Central memory CD8-positive, alpha-beta T cell (primary cell): Measurements from ENCODE around the gene JAK3.
A peak's percentile ranks its signal among the peaks of the same experiment; 100 is the strongest.

Experiments used
- ATAC-seq: fragments of 150-1000 bp; cut with Tn5 transposase; replicated peaks from 2 replicates; pipeline ENCODE4 v1.10.0; 2022; ENCODE audit warnings: mild to moderate bottlenecking, moderate FRiP score, moderate number of reproducible peaks; ENCODE audit not compliant: poor library complexity, severe bottlenecking; ENCODE audit errors: extremely low read depth
- DNase-seq, 2 donors: peaks; one replicate each; pipeline ENCODE4 v3.0.0; 2021; ENCODE audit warnings: low spot score in 2 of 2
- H3K27ac Mint-ChIP-seq: one replicate; pipeline ENCODE4 v1.8.0; 2022; ENCODE audit warnings: low read depth, mild to moderate bottlenecking, moderate library complexity, mixed read lengths
- H3K27me3 Mint-ChIP-seq: one replicate; pipeline ENCODE4 v1.8.0; 2022; ENCODE audit warnings: mixed read lengths
- H3K36me3 Mint-ChIP-seq: one replicate; pipeline ENCODE4 v1.8.0; 2022; ENCODE audit warnings: mild to moderate bottlenecking, moderate library complexity, mixed read lengths; ENCODE audit not compliant: insufficient read depth
- H3K4me1 Mint-ChIP-seq: one replicate; pipeline ENCODE4 v1.8.0; 2022; ENCODE audit warnings: mixed read lengths
- H3K4me3 Mint-ChIP-seq: one replicate; pipeline ENCODE4 v1.8.0; 2022; ENCODE audit warnings: mild to moderate bottlenecking, moderate library complexity, mixed read lengths
- H3K9me3 Mint-ChIP-seq: one replicate; pipeline ENCODE4 v1.8.0; 2022; ENCODE audit warnings: mixed read lengths

The JAK3 gene

GRCh38 chr19:17829855-17830566 lies 17.8 kb downstream of the JAK3 start:
- Mint-ChIP-seq H3K36me3 (peaks cover 40% of the 10 kb centered on the region), H3K27ac (peak overlapping the region; percentile 62), H3K9me3 (no peaks in the 10 kb centered on the region), H3K27me3 (no peaks in the 10 kb centered on the region), H3K4me3 (no peak overlapping the region), H3K4me1 (peaks cover 12% of the 10 kb centered on the region)
- no peak for ATAC-seq
- DNase-seq, result no peak

- Mint-ChIP-seq H3K27ac (no peak overlapping the region), H3K36me3 (peaks cover 27% of the 10 kb centered on the region), H3K27me3 (no peaks in the 10 kb centered on the region), H3K4me1 (peaks cover 12% of the 10 kb centered on the region), H3K9me3 (no peaks in the 10 kb centered on the region), H3K4me3 (no peak overlapping the region)
- ATAC-seq, result no peak
- DNase-seq, result no peak
Observed at GRCh38 chr19:17826508-17827056, 21.2 kb downstream of the JAK3 start.

GRCh38 chr19:17824339-17824738 lies 23.4 kb downstream of the JAK3 start:
- DNase-seq, result no peak

GRCh38 chr19:17821190-17821589 lies 26.6 kb downstream of the JAK3 start, which contains the start of gene INSL3:
Gene INSL3, minus strand, starts transcription at chr19:17821519. Its CDS starts 13 bp downstream, at chr19:17821506.
- Mint-ChIP-seq H3K4me3 (no peak within 1 kb of the TSS), H3K27me3 (no peaks in the 10 kb centered on the region), H3K9me3 (no peaks in the 10 kb centered on the region), H3K27ac (peak within 1 kb of the TSS; percentile 19), H3K36me3 (peaks cover 6% of the 10 kb centered on the region), H3K4me1 (no peaks in the 10 kb centered on the region)
- no peak for ATAC-seq
- no peak for DNase-seq

More at GRCh38 chr19:17824339-17824738, 23.4 kb downstream of the JAK3 start:
- Mint-ChIP-seq H3K27ac (no peak overlapping the region), H3K4me1 (peaks cover 7% of the 10 kb centered on the region), H3K4me3 (no peak overlapping the region), H3K36me3 (peaks cover 16% of the 10 kb centered on the region), H3K27me3 (no peaks in the 10 kb centered on the region), H3K9me3 (no peaks in the 10 kb centered on the region)
- no peak for ATAC-seq

DNA sequence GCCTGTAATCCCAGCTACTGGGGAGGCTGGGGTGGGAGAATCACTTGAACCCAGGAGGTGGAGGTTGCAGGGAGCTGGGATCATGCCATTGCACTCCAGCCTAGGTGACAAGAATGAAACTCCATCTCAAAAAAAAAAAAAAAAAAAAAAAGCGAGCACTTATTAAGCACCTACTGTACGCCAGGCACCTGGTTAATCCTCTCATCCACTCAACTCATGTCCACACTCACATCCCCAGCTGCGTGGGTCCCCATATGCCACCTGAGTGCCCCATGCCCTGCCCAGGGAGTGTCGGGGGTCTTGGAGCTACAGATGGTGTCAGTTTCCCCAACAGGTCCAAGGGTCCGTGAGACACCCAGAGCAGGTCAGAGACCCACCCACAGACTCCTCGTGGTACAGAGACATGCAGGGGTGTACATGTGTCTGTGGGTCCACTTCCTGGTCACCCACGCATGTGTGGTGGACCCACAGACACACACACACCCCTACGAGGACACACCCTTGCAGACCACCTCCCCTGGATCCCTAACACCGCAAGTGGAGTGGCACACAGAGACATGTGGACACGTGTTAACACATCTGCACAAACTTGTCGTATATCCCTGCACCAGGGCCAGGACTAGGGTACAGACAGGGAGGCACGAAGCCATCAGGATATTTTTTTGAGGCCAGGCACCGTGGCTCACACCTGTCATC lies 30.0 kb downstream of the JAK3 start:
- no peaks in the 10 kb centered on the region for H3K27me3 Mint-ChIP-seq
- ATAC-seq (no peak), DNase-seq (no peak)
- H3K36me3 Mint-ChIP-seq, result peaks cover 2% of the 10 kb centered on the region
- H3K27ac Mint-ChIP-seq, result no peak overlapping the region
- H3K4me3 Mint-ChIP-seq, result no peak overlapping the region
- H3K4me1 Mint-ChIP-seq, result no peaks in the 10 kb centered on the region
- H3K9me3 Mint-ChIP-seq, result no peaks in the 10 kb centered on the region

GRCh38 chr19:17812099-17812498 lies 35.7 kb downstream of the JAK3 start:
- Mint-ChIP-seq H3K36me3 (no peaks in the 10 kb centered on the region), H3K27me3 (no peaks in the 10 kb centered on the region), H3K27ac (no peak overlapping the region), H3K9me3 (no peaks in the 10 kb centered on the region), H3K4me3 (no peak overlapping the region), H3K4me1 (peaks cover 10% of the 10 kb centered on the region)
- DNase-seq, result no peak
- ATAC-seq, result no peak

- Mint-ChIP-seq H3K27me3 (no peaks in the 10 kb centered on the region), H3K27ac (no peak overlapping the region), H3K9me3 (no peaks in the 10 kb centered on the region), H3K4me3 (no peak overlapping the region), H3K36me3 (peaks cover 2% of the 10 kb centered on the region), H3K4me1 (peaks cover 11% of the 10 kb centered on the region)
- ATAC-seq (no peak), DNase-seq (no peak)
Observed at GRCh38 chr19:17811681-17812080, 36.1 kb downstream of the JAK3 start.

DNA sequence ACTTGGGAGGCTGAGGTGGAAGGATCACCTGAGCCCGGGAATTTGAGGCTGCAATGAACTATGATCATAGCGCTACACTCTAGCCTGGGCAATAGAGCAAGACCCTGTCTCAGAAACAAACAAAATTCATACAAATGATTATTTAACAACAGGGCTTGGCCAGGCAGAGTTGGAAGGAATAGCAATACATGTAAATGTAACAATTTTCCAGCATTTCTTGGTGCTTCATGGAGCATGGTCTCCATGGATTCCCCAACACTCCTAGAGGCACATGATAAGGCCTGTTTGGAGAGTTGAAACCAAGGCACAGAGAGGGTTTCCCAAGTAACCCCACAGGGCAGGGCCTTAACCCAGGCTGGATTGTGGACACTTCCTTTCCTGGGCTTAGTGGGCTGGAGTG lies 36.7 kb downstream of the JAK3 start:
- no peak for ATAC-seq

GRCh38 chr19:17807731-17808316 lies 40.0 kb downstream of the JAK3 start:
- H3K4me3 Mint-ChIP-seq, result peak overlapping the region; percentile 70
- H3K36me3 Mint-ChIP-seq, result peaks cover 3% of the 10 kb centered on the region
- peaks cover 25% of the 10 kb centered on the region for H3K4me1 Mint-ChIP-seq
- no peaks in the 10 kb centered on the region for H3K9me3 Mint-ChIP-seq
- H3K27me3 Mint-ChIP-seq, result no peaks in the 10 kb centered on the region
- no peak overlapping the region for H3K27ac Mint-ChIP-seq
- ATAC-seq, result peak; percentile 74
- no peak for DNase-seq

More for the DNA sequence above, 36.7 kb downstream of the JAK3 start:
- H3K27me3 Mint-ChIP-seq, result no peaks in the 10 kb centered on the region
- no peak overlapping the region for H3K27ac Mint-ChIP-seq
- no peak for DNase-seq
- no peaks in the 10 kb centered on the region for H3K9me3 Mint-ChIP-seq
- H3K4me1 Mint-ChIP-seq, result peaks cover 11% of the 10 kb centered on the region
- H3K36me3 Mint-ChIP-seq, result peaks cover 2% of the 10 kb centered on the region
- H3K4me3 Mint-ChIP-seq, result no peak overlapping the region

DNA sequence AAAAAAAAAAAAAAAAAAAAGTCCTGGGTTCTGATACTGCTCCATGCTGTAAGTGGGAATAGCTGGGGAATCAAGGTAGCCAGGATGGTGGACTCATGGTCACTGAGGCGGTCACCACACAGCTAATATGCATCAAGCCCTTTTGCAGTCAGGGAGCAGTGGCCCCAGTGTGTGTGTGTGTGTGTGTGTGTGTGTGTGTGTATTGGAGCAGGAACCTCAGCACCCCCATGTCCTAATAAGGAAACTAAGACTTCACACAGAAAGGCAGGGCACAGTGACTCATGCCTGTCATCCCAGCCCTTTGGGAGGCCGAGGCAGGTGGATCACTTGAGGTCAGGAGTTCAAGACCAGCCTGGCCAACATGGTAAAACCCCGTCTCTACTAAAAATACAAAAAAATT lies 40.8 kb downstream of the JAK3 start:
- peak overlapping the region; percentile 58 for H3K4me3 Mint-ChIP-seq
- no peak overlapping the region for H3K27ac Mint-ChIP-seq
- no peak for DNase-seq
- H3K4me1 Mint-ChIP-seq, result peaks cover 31% of the 10 kb centered on the region
- H3K36me3 Mint-ChIP-seq, result peaks cover 3% of the 10 kb centered on the region
- no peak for ATAC-seq
- no peaks in the 10 kb centered on the region for H3K27me3 Mint-ChIP-seq
- H3K9me3 Mint-ChIP-seq, result no peaks in the 10 kb centered on the region

DNA sequence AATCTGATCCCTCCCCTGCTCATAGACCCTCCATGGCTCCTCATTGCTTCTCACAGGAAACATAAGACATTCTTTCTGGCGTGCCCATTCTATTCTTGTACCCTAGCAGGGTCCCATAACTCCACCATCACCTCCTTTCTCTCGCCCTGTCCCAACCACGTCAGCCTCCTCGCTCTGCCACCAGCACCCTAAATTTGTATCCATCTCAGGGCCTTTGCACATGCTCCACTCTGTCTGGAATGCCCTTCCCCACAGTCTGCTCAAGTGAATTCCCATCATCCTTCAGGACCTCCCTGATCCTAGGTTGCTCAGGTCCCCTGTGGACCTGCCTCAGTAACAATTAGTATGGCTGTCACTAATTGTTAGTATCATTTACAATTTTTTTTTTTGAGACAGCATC lies 42.4 kb downstream of the JAK3 start:
- H3K9me3 Mint-ChIP-seq, result no peaks in the 10 kb centered on the region
- no peak overlapping the region for H3K4me3 Mint-ChIP-seq
- H3K27ac Mint-ChIP-seq, result no peak overlapping the region
- peaks cover 31% of the 10 kb centered on the region for H3K4me1 Mint-ChIP-seq
- DNase-seq (no peak), ATAC-seq (no peak)
- peaks cover 3% of the 10 kb centered on the region for H3K36me3 Mint-ChIP-seq
- H3K27me3 Mint-ChIP-seq, result no peaks in the 10 kb centered on the region

GRCh38 chr19:17803264-17803896 lies 44.4 kb downstream of the JAK3 start:
- no peaks in the 10 kb centered on the region for H3K9me3 Mint-ChIP-seq
- H3K4me3 Mint-ChIP-seq, result peak overlapping the region; percentile 69
- DNase-seq, result peak in 1 of 2 donors; percentile 23
- ATAC-seq, result peak; percentile 73
- peaks cover 31% of the 10 kb centered on the region for H3K4me1 Mint-ChIP-seq
- H3K27me3 Mint-ChIP-seq, result no peaks in the 10 kb centered on the region
- peaks cover 3% of the 10 kb centered on the region for H3K36me3 Mint-ChIP-seq
- H3K27ac Mint-ChIP-seq, result peak overlapping the region; percentile 47
